ENCODE measurements around the gene METRNL.

Gene METRNL

DNA sequence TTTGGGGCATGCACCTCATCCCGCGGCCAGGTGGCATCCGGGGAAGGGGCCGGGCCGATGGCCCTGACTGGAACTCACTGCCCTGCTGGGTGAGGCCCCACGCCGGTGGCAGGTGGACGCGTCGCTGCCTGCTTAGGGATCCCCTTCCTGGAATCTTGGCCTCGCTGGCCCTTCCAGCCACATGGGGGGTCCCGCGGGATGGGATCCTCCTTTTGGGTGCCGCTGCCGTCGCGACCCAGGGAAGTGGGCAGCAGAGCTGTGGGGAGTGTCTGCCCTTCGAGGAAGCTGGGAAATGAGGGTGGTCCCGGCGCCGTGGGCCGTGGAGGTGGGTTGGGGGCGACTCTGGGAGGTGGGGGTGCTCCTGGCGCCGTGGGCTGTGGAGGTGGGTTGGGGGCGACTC, 12.8 kb downstream of the METRNL start:
- H3K27ac ChIP-seq (ENCODE audit: low read length) = no peak overlapping the region
- H4K20me1 ChIP-seq (ENCODE audit: insufficient read depth, low read length) = peaks cover 13% of the 10 kb centered on the region
- ATAC-seq (ENCODE audit: insufficient read depth, low read depth) (no peak), DNase-seq (no peak)
- no peak overlapping the region for H2AFZ ChIP-seq (ENCODE audit: low read depth, low read length)
- no peaks in the 10 kb centered on the region for H3K36me3 ChIP-seq (ENCODE audit: insufficient read depth, low read length)
- H3K79me2 ChIP-seq (ENCODE audit: insufficient read depth, low read length) = no peaks in the 10 kb centered on the region
- H3K4me3 ChIP-seq (ENCODE audit: low read depth in 1 of 2, low read length in 2 of 2) = no peak overlapping the region
- no peak overlapping the region for H3K9ac ChIP-seq (ENCODE audit: low read depth, low read length)
- H3K9me3 ChIP-seq (ENCODE audit: insufficient read depth, low read length, severe bottlenecking) = no peaks in the 10 kb centered on the region
- H3K27me3 ChIP-seq (ENCODE audit: insufficient read depth, low read length, poor library complexity) = no peaks in the 10 kb centered on the region
- no peak for TF ChIP-seq EZH2 (IDR thresholded peaks at IDR 0.05; ENCODE audit: borderline replicate concordance, low read depth, low read length, severe bottlenecking)
- TF ChIP-seq, protein P1, sequence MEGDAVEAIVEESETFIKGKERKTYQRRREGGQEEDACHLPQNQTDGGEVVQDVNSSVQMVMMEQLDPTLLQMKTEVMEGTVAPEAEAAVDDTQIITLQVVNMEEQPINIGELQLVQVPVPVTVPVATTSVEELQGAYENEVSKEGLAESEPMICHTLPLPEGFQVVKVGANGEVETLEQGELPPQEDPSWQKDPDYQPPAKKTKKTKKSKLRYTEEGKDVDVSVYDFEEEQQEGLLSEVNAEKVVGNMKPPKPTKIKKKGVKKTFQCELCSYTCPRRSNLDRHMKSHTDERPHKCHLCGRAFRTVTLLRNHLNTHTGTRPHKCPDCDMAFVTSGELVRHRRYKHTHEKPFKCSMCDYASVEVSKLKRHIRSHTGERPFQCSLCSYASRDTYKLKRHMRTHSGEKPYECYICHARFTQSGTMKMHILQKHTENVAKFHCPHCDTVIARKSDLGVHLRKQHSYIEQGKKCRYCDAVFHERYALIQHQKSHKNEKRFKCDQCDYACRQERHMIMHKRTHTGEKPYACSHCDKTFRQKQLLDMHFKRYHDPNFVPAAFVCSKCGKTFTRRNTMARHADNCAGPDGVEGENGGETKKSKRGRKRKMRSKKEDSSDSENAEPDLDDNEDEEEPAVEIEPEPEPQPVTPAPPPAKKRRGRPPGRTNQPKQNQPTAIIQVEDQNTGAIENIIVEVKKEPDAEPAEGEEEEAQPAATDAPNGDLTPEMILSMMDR (IDR thresholded peaks at IDR 0.05; ENCODE audit: borderline replicate concordance, extremely low read depth, low read length, poor library complexity, severe bottlenecking) = no peak
- no peak overlapping the region for H3K4me2 ChIP-seq (ENCODE audit: insufficient read depth, low read length)
- no peaks in the 10 kb centered on the region for H3K4me1 ChIP-seq (ENCODE audit: insufficient read depth, low read length)

DNA sequence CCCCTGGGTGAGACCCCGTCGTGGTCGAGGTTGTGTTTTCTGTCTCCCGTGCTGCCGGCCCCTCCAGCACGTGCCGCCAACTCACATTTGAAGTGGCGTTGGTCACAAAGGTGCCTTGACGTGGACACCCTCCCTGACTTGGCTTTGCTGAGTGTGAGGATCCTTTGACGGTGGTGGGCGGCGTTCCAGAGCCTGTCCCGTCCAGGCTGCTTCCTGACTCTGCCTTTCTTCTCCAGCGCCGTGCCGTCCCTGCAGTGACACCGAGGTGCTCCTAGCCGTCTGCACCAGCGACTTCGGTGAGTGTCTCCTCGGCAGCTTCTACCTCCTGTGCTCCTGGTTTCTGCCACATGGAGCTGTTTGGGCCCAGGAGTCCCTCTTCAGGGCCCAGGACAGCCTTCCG, 13.5 kb downstream of the METRNL start:
- Histone ChIP-seq H3K9ac (ENCODE audit: low read depth, low read length) (no peak overlapping the region), H4K20me1 (ENCODE audit: insufficient read depth, low read length) (peaks cover 13% of the 10 kb centered on the region), H3K27me3 (ENCODE audit: insufficient read depth, low read length, poor library complexity) (no peaks in the 10 kb centered on the region), H3K9me3 (ENCODE audit: insufficient read depth, low read length, severe bottlenecking) (no peaks in the 10 kb centered on the region), H2AFZ (ENCODE audit: low read depth, low read length) (no peak overlapping the region), H3K4me2 (ENCODE audit: insufficient read depth, low read length) (no peak overlapping the region), H3K79me2 (ENCODE audit: insufficient read depth, low read length) (no peaks in the 10 kb centered on the region), H3K27ac (ENCODE audit: low read length) (no peak overlapping the region), H3K36me3 (ENCODE audit: insufficient read depth, low read length) (no peaks in the 10 kb centered on the region), H3K4me3 (ENCODE audit: low read depth in 1 of 2, low read length in 2 of 2) (no peak overlapping the region), H3K4me1 (ENCODE audit: insufficient read depth, low read length) (no peaks in the 10 kb centered on the region)
- no peak for DNase-seq
- ATAC-seq (ENCODE audit: insufficient read depth, low read depth) = no peak
- no peak for TF ChIP-seq EZH2 (IDR thresholded peaks at IDR 0.05; ENCODE audit: borderline replicate concordance, low read depth, low read length, severe bottlenecking)
- TF ChIP-seq, protein P1 (IDR thresholded peaks at IDR 0.05; ENCODE audit: borderline replicate concordance, extremely low read depth, low read length, poor library complexity, severe bottlenecking) = no peak

DNA sequence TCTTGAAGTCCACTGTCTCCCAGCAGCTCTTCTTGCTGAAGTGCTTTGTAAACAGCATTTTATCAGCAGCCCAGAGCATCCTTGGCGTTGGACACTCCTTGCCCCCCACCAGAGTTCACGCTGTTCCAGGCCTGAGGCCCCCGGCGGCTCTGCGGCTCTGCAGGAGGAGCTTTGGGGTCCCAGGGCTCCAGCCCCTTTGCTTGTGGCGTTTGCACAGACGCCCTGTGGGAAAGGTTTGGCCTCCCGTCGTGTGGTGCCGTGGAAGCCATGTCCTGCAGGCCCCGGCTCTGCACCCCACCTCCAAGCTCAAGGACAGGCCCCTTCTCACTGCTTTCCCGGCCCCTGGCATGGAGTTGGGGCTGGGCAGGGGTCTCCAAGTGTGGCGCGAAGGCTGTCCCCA, 14.1 kb downstream of the METRNL start:
- Histone ChIP-seq H3K79me2 (ENCODE audit: insufficient read depth, low read length) (no peaks in the 10 kb centered on the region), H3K36me3 (ENCODE audit: insufficient read depth, low read length) (no peaks in the 10 kb centered on the region), H3K9ac (ENCODE audit: low read depth, low read length) (no peak overlapping the region), H3K27me3 (ENCODE audit: insufficient read depth, low read length, poor library complexity) (peaks cover 4% of the 10 kb centered on the region), H3K4me1 (ENCODE audit: insufficient read depth, low read length) (no peaks in the 10 kb centered on the region), H3K27ac (ENCODE audit: low read length) (no peak overlapping the region), H3K4me2 (ENCODE audit: insufficient read depth, low read length) (no peak overlapping the region), H4K20me1 (ENCODE audit: insufficient read depth, low read length) (peaks cover 16% of the 10 kb centered on the region), H3K9me3 (ENCODE audit: insufficient read depth, low read length, severe bottlenecking) (no peaks in the 10 kb centered on the region), H2AFZ (ENCODE audit: low read depth, low read length) (no peak overlapping the region), H3K4me3 (ENCODE audit: low read depth in 1 of 2, low read length in 2 of 2) (no peak overlapping the region)
- TF ChIP-seq, protein P1 (IDR thresholded peaks at IDR 0.05; ENCODE audit: borderline replicate concordance, extremely low read depth, low read length, poor library complexity, severe bottlenecking) = no peak
- no peak for TF ChIP-seq EZH2 (IDR thresholded peaks at IDR 0.05; ENCODE audit: borderline replicate concordance, low read depth, low read length, severe bottlenecking)
- no peak for ATAC-seq (ENCODE audit: insufficient read depth, low read depth)
- no peak for DNase-seq

DNA sequence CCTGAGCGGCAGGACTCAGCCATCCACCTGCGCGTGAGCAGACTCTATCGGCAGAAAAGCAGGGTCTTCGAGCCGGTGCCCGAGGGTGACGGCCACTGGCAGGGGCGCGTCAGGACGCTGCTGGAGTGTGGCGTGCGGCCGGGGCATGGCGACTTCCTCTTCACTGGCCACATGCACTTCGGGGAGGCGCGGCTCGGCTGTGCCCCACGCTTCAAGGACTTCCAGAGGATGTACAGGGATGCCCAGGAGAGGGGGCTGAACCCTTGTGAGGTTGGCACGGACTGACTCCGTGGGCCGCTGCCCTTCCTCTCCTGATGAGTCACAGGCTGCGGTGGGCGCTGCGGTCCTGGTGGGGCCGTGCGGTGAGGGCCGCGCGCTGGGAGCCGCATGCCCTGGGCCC, 14.9 kb downstream of the METRNL start:
- H4K20me1 ChIP-seq (ENCODE audit: insufficient read depth, low read length) = peaks cover 16% of the 10 kb centered on the region
- H3K36me3 ChIP-seq (ENCODE audit: insufficient read depth, low read length) = no peaks in the 10 kb centered on the region
- ATAC-seq (ENCODE audit: insufficient read depth, low read depth) (no peak), DNase-seq (no peak)
- no peaks in the 10 kb centered on the region for H3K79me2 ChIP-seq (ENCODE audit: insufficient read depth, low read length)
- no peak overlapping the region for H3K4me2 ChIP-seq (ENCODE audit: insufficient read depth, low read length)
- no peak for TF ChIP-seq EZH2 (IDR thresholded peaks at IDR 0.05; ENCODE audit: borderline replicate concordance, low read depth, low read length, severe bottlenecking)
- TF ChIP-seq, protein P1 (IDR thresholded peaks at IDR 0.05; ENCODE audit: borderline replicate concordance, extremely low read depth, low read length, poor library complexity, severe bottlenecking) = no peak
- H2AFZ ChIP-seq (ENCODE audit: low read depth, low read length) = no peak overlapping the region
- H3K27ac ChIP-seq (ENCODE audit: low read length) = no peak overlapping the region
- no peak overlapping the region for H3K9ac ChIP-seq (ENCODE audit: low read depth, low read length)
- H3K4me1 ChIP-seq (ENCODE audit: insufficient read depth, low read length) = no peaks in the 10 kb centered on the region
- H3K9me3 ChIP-seq (ENCODE audit: insufficient read depth, low read length, severe bottlenecking) = no peaks in the 10 kb centered on the region
- peaks cover 11% of the 10 kb centered on the region for H3K27me3 ChIP-seq (ENCODE audit: insufficient read depth, low read length, poor library complexity)
- no peak overlapping the region for H3K4me3 ChIP-seq (ENCODE audit: low read depth in 1 of 2, low read length in 2 of 2)

Measured in DND-41 (cell line).